Stimulated activated CD4-positive, alpha-beta T cell treated with anti-CD3 and anti-CD28 coated beads, TNF-alpha, amount 100 ng/mL, for 1 hour (primary cell): ENCODE measurements around the gene SRPK2.

Source experiments
- DNase-seq, 3 donors: peaks; one replicate each; pipeline ENCODE4 v3.0.0-alpha.2; 2020; ENCODE audit warnings: low read depth in 3 of 3, low spot score in 1 of 3

SRPK2 gene

GRCh38 chr7:105106473-105106872 lies 282.2 kb downstream of the SRPK2 start:
- no peak for DNase-seq

DNA sequence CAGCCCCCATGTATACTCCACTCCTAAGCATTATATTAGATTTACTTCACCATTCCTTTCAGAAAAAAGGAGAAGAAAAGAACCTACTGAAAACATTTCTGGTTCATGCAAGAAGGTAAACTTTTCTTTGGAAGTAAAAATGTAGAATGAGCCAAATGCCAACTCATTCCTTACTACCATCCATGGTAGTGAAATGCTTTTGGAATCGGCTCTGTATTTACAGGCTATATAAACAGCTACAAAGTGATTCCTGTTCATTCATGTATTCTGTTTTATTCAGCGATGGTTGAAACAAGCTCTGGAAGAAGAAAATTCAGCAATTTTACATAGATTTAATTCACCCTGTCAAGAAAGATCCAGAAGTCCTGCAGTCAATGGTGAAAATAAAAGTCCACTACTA lies 283.1 kb downstream of the SRPK2 start:
- DNase-seq = no peak

GRCh38 chr7:105102557-105103352 lies 286.0 kb downstream of the SRPK2 start:
- DNase-seq = no peak

- no peak for DNase-seq
Observed at GRCh38 chr7:105101864-105102263, 286.9 kb downstream of the SRPK2 start.

DNA sequence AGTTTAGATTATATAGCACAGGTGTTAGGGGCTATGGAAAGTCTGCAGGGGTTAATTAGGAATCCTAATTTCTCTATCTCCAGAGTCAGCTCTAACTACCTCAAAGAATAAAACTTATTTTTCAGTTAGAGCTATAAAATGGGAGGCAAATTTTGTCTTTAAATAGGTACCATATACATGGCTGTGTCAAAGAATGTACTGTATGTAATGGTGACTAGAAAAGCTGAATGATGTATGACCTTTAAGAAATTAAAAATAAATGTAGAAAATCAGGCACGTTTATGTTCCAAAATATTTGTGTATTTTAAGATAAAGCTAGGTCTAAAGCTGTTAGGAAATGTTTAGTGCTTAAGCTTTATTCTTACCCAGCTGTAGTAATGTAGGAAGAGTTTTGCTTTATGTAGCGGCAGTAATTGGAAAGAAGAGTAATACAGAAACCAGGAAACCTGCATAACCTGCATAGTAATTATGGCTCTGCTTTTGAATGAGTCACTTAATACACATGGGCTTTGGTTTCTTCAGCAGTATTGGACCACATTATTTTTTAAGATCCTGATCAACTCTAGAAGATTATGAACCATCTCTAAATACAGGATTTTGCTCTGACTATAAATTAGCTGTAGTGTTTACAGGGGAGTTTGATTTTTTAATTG lies 289.7 kb downstream of the SRPK2 start:
- DNase-seq = no peak

DNA sequence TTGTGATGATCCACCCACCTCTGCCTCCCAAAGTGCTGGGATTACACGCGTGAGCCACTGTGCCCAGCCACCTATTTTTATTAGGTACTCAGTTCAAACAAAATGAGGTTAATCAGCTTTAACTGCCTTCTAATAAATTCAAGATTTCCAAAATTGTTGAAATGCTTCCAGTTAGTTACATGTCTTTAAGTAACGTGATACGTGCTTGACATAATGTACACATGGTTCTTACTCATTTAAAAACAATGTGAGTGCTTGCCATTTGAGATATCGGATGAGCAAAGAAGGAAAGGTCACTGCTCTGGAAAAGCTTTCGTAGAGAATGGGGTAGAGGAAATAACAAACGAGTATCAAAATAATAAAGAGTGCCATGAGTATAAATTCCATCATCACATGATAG lies 291.1 kb downstream of the SRPK2 start:
- DNase-seq = no peak

DNA sequence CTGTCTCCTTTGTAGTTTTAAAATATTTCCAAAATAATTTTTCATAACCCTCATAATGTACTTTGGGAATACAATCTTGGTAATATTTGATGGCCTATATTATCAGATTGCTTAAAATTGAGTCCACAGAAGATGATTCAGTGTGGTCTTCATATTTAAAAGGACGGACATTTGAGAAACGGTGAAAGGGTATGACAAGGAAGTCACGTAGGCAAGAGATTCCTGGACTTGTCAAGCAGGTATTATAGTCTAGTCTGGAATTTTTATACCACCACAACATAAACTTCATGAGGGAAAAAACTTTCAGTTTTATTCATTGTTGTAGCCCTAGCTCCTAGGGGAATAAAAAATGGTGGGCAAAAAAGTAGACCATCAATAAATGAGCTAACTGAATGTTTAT lies 292.4 kb downstream of the SRPK2 start:
- DNase-seq = no peak

GRCh38 chr7:105094966-105095365 lies 293.8 kb downstream of the SRPK2 start:
- DNase-seq = no peak

DNA sequence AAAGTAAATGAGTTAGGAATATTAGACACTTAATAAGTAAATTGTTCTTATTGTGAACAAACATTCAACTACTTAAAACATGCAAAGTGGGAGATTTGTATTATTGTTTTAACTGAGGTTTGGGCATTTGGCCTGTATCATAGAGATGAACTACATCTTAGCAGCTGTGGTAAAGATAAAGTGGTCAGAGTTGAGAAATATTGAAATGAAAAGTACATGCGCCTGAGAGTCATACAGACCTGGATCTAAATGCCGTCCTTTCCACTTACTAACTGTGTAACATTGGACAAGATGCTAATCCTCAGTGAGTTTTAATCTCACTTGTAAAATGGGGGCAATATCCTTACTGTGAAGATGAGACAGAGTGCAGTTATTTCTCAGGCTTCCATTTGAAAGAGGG lies 300.3 kb downstream of the SRPK2 start:
- no peak for DNase-seq

- no peak for DNase-seq
Observed at GRCh38 chr7:105087981-105088380, 300.7 kb downstream of the SRPK2 start.

- DNase-seq = no peak
Observed at GRCh38 chr7:105086850-105087249, 301.9 kb downstream of the SRPK2 start.

- no peak for DNase-seq
Observed at GRCh38 chr7:105084581-105084980, 304.1 kb downstream of the SRPK2 start.

- no peak for DNase-seq
Observed at GRCh38 chr7:105079348-105079747, 309.4 kb downstream of the SRPK2 start.

- DNase-seq = no peak
Observed at GRCh38 chr7:105073143-105073542, 315.6 kb downstream of the SRPK2 start.

DNA sequence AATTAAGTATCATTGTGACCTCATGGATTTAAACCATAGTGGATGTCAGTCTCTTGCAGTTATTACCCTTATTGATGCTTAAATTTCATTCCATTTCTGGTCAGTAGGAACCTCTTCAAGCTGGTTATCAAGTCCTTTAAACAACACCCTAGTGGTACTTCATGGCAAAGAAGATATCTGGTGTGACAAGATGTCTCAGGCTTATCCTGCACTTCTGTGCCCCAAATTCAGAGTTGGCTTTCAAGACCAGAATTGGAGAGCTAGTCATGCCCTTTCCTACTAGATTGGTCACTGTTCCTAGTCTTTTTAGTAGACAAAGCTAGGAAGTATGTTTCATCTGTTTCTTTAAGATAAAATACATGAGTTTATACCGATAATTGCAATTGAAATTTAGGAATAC lies 319.8 kb downstream of the SRPK2 start:
- no peak for DNase-seq

- no peak for DNase-seq
Observed at GRCh38 chr7:105067691-105068090, 321.0 kb downstream of the SRPK2 start.
